Fibroblast of lung (primary cell): ENCODE results near the gene DNAH8.

Source experiments
- CTCF ChIP-seq, 2 donors: IDR thresholded peaks in 1 of 2; conservative IDR thresholded peaks in 1 of 2; 1 replicate in 1 of 2; 2 replicates in 1 of 2; pipeline ENCODE4 v1.5.1; 2011 to 2012; ENCODE audit warnings: low read length in 2 of 2, control low read depth in 1 of 2, inconsistent platforms in 1 of 2, low read depth in 1 of 2, mild to moderate bottlenecking in 1 of 2
- EZH2 ChIP-seq: IDR thresholded peaks from 2 replicates; pipeline ENCODE4 v1.5.1; 2012; ENCODE audit warnings: low read length, control low read depth, mild to moderate bottlenecking; ENCODE audit errors: missing control alignments

- TF ChIP-seq CTCF (conservative IDR thresholded peaks at IDR 0.05 in 1 of 2, IDR thresholded peaks at IDR 0.05 in 1 of 2; ENCODE audit: low read depth in 1 of 2, low read length in 2 of 2) (no peak), EZH2 (no peak)
These were observed 320.6 kb downstream of the DNAH8 start for GRCh38 chr6:39035681-39036080.
